PFSK-1 (cell line): Measurements from ENCODE around the gene ST8SIA1.

ENCODE experiments used
- FOXP2 ChIP-seq: optimal IDR thresholded peaks from 2 replicates; pipeline ENCODE3; 2011; ENCODE audit warnings: borderline replicate concordance, control low read depth, inconsistent platforms; ENCODE audit not compliant: insufficient read depth; ENCODE audit errors: extremely low read length, extremely low read depth
- POLR2AphosphoS5 ChIP-seq: IDR thresholded peaks from 2 replicates; pipeline ENCODE4 v1.6.1; 2012; ENCODE audit warnings: low read depth, mild to moderate bottlenecking, control low read depth, low read length, moderate library complexity
- REST ChIP-seq, 2 experiments: IDR thresholded peaks; 2 replicates each; pipeline versions ENCODE4 v1.6.1 to v1.8.0; 2011 to 2012; ENCODE audit warnings: low read depth in 2 of 2, low read length in 2 of 2, control low read depth in 1 of 2, inconsistent platforms in 1 of 2, mild to moderate bottlenecking in 1 of 2, moderate library complexity in 1 of 2; ENCODE audit not compliant: insufficient read depth in 1 of 2
- SIN3A ChIP-seq: IDR thresholded peaks from 2 replicates; pipeline ENCODE4 v1.6.1; 2012; ENCODE audit warnings: mild to moderate bottlenecking, low read length, moderate library complexity, borderline replicate concordance; ENCODE audit not compliant: insufficient read depth
- TAF1 ChIP-seq: IDR thresholded peaks from 2 replicates; pipeline ENCODE4 v1.6.1; 2012; ENCODE audit warnings: low read length, control low read depth, borderline replicate concordance; ENCODE audit not compliant: insufficient read depth

ST8SIA1 gene

GRCh38 chr12:22372277-22372837, 37.9 kb upstream of the ST8SIA1 start:
- TF ChIP-seq FOXP2 (no peak), POLR2AphosphoS5 (no peak), TAF1 (no peak), REST (IDR thresholded peaks at IDR 0.05; ENCODE audit: insufficient read depth in 1 of 2, low read depth in 2 of 2, low read length in 2 of 2) (no peak), SIN3A (no peak)

GRCh38 chr12:22366181-22366580, 31.7 kb upstream of the ST8SIA1 start:
- TF ChIP-seq SIN3A = no peak
- TF ChIP-seq REST (IDR thresholded peaks at IDR 0.05; ENCODE audit: insufficient read depth in 1 of 2, low read depth in 2 of 2, low read length in 2 of 2) = no peak
- no peak for TF ChIP-seq TAF1
- no peak for TF ChIP-seq POLR2AphosphoS5
- no peak for TF ChIP-seq FOXP2

GRCh38 chr12:22361785-22362184, 27.3 kb upstream of the ST8SIA1 start:
- TF ChIP-seq FOXP2 = no peak
- TF ChIP-seq POLR2AphosphoS5 = no peak
- no peak for TF ChIP-seq REST (IDR thresholded peaks at IDR 0.05; ENCODE audit: insufficient read depth in 1 of 2, low read depth in 2 of 2, low read length in 2 of 2)
- TF ChIP-seq TAF1 = no peak
- TF ChIP-seq SIN3A = no peak

GRCh38 chr12:22360774-22361173, 26.3 kb upstream of the ST8SIA1 start:
- TF ChIP-seq REST (IDR thresholded peaks at IDR 0.05; ENCODE audit: insufficient read depth in 1 of 2, low read depth in 2 of 2, low read length in 2 of 2) (no peak), POLR2AphosphoS5 (no peak), TAF1 (no peak), FOXP2 (no peak), SIN3A (no peak)
